Astrocyte (in vitro differentiated cells and primary cell): ENCODE data around the gene VAV2. TPM values are rescaled to one million over a fixed set of nuclear protein-coding genes. Genes with fewer than 3 reads are reported as not detected.

Experiments used
- DNase-seq: peaks from one replicate; pipeline ENCODE4 v3.0.0-alpha.2; 2010; ENCODE audit warnings: low read depth
- FAIRE-seq: peaks from 2 replicates; lab custom pipeline; 2011; peaks lifted over from hg19 to GRCh38; lab: Jason Lieb, UNC
- H2AFZ ChIP-seq: 2 replicates; pipeline ENCODE4 v1.6.0; 2012; ENCODE audit warnings: low read depth, low read length, inconsistent platforms
- H3K27ac ChIP-seq: 2 replicates; pipeline ENCODE4 v1.5.1; 2011; ENCODE audit warnings: low read depth, low read length, inconsistent platforms
- H3K27me3 ChIP-seq: 2 replicates; pipeline ENCODE4 v1.6.0; 2011; ENCODE audit warnings: low read length, inconsistent platforms; ENCODE audit not compliant: insufficient read depth
- H3K36me3 ChIP-seq: 2 replicates; pipeline ENCODE4 v1.5.1; 2011; ENCODE audit warnings: low read length, inconsistent platforms; ENCODE audit not compliant: insufficient read depth
- H3K4me1 ChIP-seq: 2 replicates; pipeline ENCODE4 v1.5.1; 2011; ENCODE audit warnings: low read length, inconsistent platforms; ENCODE audit not compliant: insufficient read depth
- H3K4me2 ChIP-seq: 2 replicates; pipeline ENCODE4 v1.6.0; 2012; ENCODE audit warnings: low read length, inconsistent platforms
- H3K4me3 ChIP-seq: 2 replicates; pipeline ENCODE4 v1.5.1; 2011; ENCODE audit warnings: low read depth, mild to moderate bottlenecking, low read length, inconsistent platforms; ENCODE audit not compliant: insufficient read depth
- H3K79me2 ChIP-seq: 2 replicates; pipeline ENCODE4 v1.6.0; 2012; ENCODE audit warnings: mild to moderate bottlenecking, low read length, inconsistent platforms; ENCODE audit not compliant: insufficient read depth
- H3K9ac ChIP-seq: 2 replicates; pipeline ENCODE4 v1.6.0; 2012; ENCODE audit warnings: mild to moderate bottlenecking, low read length, inconsistent platforms
- H3K9me3 ChIP-seq: 2 replicates; pipeline ENCODE4 v1.5.1; 2012; ENCODE audit warnings: low read depth, mild to moderate bottlenecking, low read length, inconsistent platforms; ENCODE audit not compliant: insufficient read depth
- H4K20me1 ChIP-seq: 2 replicates; pipeline ENCODE4 v1.6.0; 2012; ENCODE audit warnings: low read length, inconsistent platforms; ENCODE audit not compliant: insufficient read depth
- H3K27ac Mint-ChIP-seq: one replicate; pipeline ENCODE4 v1.8.0; 2021; ENCODE audit warnings: mild to moderate bottlenecking, mixed read lengths; ENCODE audit not compliant: unreplicated experiment
- H3K27me3 Mint-ChIP-seq: one replicate; pipeline ENCODE4 v1.8.0; 2021; ENCODE audit warnings: low read depth, mixed read lengths; ENCODE audit not compliant: unreplicated experiment
- H3K36me3 Mint-ChIP-seq: one replicate; pipeline ENCODE4 v1.8.0; 2021; ENCODE audit warnings: low read depth, mixed read lengths; ENCODE audit not compliant: unreplicated experiment
- H3K4me1 Mint-ChIP-seq: one replicate; pipeline ENCODE4 v1.8.0; 2021; ENCODE audit warnings: low read depth, mixed read lengths; ENCODE audit not compliant: unreplicated experiment
- H3K4me3 Mint-ChIP-seq: one replicate; pipeline ENCODE4 v1.8.0; 2021; ENCODE audit warnings: mild to moderate bottlenecking, moderate library complexity, mixed read lengths; ENCODE audit not compliant: unreplicated experiment
- H3K9me3 Mint-ChIP-seq: one replicate; pipeline ENCODE4 v1.8.0; 2021; ENCODE audit warnings: mild to moderate bottlenecking, mixed read lengths; ENCODE audit not compliant: unreplicated experiment
- EZH2 ChIP-seq: IDR thresholded peaks from 2 replicates; pipeline ENCODE4 v1.6.1; 2012; ENCODE audit warnings: mild to moderate bottlenecking, low read length, inconsistent platforms; ENCODE audit not compliant: insufficient read depth
- total RNA-seq: library from RNA; stranded (reverse); gene quantifications from 2 replicates; pipeline ENCODE4 v1.2.1, GENCODE V29; 2021
- TF ChIP-seq, protein P1 (sequence below): IDR thresholded peaks from 2 replicates; pipeline ENCODE4 v1.5.1; 2011; ENCODE audit warnings: low read depth, mild to moderate bottlenecking, inconsistent platforms, low read length, moderate library complexity; ENCODE audit not compliant: insufficient read depth

Gene VAV2
- total RNA-seq, 1 donor from 2014 or later = 36.5 TPM

GRCh38 chr9:133875131-133875530 is 117.0 kb downstream of the VAV2 start:
- peaks cover 31% of the 10 kb centered on the region for H3K4me1 Mint-ChIP-seq
- H2AFZ ChIP-seq = no peak overlapping the region
- peak overlapping the region; percentile 74 for H3K4me2 ChIP-seq
- no peaks in the 10 kb centered on the region for H3K27me3 Mint-ChIP-seq
- H3K27ac ChIP-seq = peak overlapping the region; percentile 98
- H3K9ac ChIP-seq = peak overlapping the region; percentile 88
- H3K36me3 Mint-ChIP-seq = peaks cover 8% of the 10 kb centered on the region
- peaks cover 3% of the 10 kb centered on the region for H4K20me1 ChIP-seq
- H3K9me3 Mint-ChIP-seq = no peaks in the 10 kb centered on the region
- H3K27ac Mint-ChIP-seq = peak overlapping the region; percentile 98
- H3K79me2 ChIP-seq = peaks cover 80% of the 10 kb centered on the region
- H3K4me3 ChIP-seq = no peak overlapping the region
- no peaks in the 10 kb centered on the region for H3K36me3 ChIP-seq
- peaks cover 36% of the 10 kb centered on the region for H3K4me1 ChIP-seq
- DNase-seq = no peak
- no peaks in the 10 kb centered on the region for H3K9me3 ChIP-seq
- FAIRE-seq = no peak
- no peaks in the 10 kb centered on the region for H3K27me3 ChIP-seq
- H3K4me3 Mint-ChIP-seq = no peak overlapping the region
- no peak for TF ChIP-seq EZH2
- TF ChIP-seq, protein P1, sequence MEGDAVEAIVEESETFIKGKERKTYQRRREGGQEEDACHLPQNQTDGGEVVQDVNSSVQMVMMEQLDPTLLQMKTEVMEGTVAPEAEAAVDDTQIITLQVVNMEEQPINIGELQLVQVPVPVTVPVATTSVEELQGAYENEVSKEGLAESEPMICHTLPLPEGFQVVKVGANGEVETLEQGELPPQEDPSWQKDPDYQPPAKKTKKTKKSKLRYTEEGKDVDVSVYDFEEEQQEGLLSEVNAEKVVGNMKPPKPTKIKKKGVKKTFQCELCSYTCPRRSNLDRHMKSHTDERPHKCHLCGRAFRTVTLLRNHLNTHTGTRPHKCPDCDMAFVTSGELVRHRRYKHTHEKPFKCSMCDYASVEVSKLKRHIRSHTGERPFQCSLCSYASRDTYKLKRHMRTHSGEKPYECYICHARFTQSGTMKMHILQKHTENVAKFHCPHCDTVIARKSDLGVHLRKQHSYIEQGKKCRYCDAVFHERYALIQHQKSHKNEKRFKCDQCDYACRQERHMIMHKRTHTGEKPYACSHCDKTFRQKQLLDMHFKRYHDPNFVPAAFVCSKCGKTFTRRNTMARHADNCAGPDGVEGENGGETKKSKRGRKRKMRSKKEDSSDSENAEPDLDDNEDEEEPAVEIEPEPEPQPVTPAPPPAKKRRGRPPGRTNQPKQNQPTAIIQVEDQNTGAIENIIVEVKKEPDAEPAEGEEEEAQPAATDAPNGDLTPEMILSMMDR = no peak

GRCh38 chr9:133874659-133875058 is 117.5 kb downstream of the VAV2 start:
- Histone ChIP-seq H3K4me1 (peaks cover 38% of the 10 kb centered on the region), H3K9ac (peak overlapping the region; percentile 88), H3K4me3 (no peak overlapping the region), H3K79me2 (peaks cover 80% of the 10 kb centered on the region), H3K4me2 (peak overlapping the region; percentile 74), H3K36me3 (no peaks in the 10 kb centered on the region), H3K27me3 (no peaks in the 10 kb centered on the region), H3K9me3 (no peaks in the 10 kb centered on the region), H4K20me1 (peaks cover 5% of the 10 kb centered on the region), H3K27ac (peak overlapping the region; percentile 98), H2AFZ (no peak overlapping the region)
- Mint-ChIP-seq H3K27ac (peak overlapping the region; percentile 98), H3K4me1 (peaks cover 32% of the 10 kb centered on the region), H3K36me3 (peaks cover 10% of the 10 kb centered on the region), H3K27me3 (no peaks in the 10 kb centered on the region), H3K4me3 (peak overlapping the region; percentile 47), H3K9me3 (no peaks in the 10 kb centered on the region)
- FAIRE-seq (no peak), DNase-seq (no peak)
- TF ChIP-seq EZH2 = no peak
- TF ChIP-seq, protein P1 = no peak

- no peaks in the 10 kb centered on the region for H3K27me3 ChIP-seq
- peak overlapping the region; percentile 47 for H3K4me3 Mint-ChIP-seq
- H3K4me1 ChIP-seq = peaks cover 38% of the 10 kb centered on the region
- no peaks in the 10 kb centered on the region for H3K9me3 Mint-ChIP-seq
- peaks cover 80% of the 10 kb centered on the region for H3K79me2 ChIP-seq
- H3K9ac ChIP-seq = peak overlapping the region; percentile 88
- no peak overlapping the region for H2AFZ ChIP-seq
- H3K9me3 ChIP-seq = no peaks in the 10 kb centered on the region
- H3K4me3 ChIP-seq = no peak overlapping the region
- peaks cover 32% of the 10 kb centered on the region for H3K4me1 Mint-ChIP-seq
- H3K27ac Mint-ChIP-seq = peak overlapping the region; percentile 98
- H3K27ac ChIP-seq = peak overlapping the region; percentile 98
- TF ChIP-seq, protein P1 = no peak
- no peak for TF ChIP-seq EZH2
- H4K20me1 ChIP-seq = peaks cover 5% of the 10 kb centered on the region
- peaks cover 8% of the 10 kb centered on the region for H3K36me3 Mint-ChIP-seq
- peak; percentile 92 for DNase-seq
- H3K36me3 ChIP-seq = no peaks in the 10 kb centered on the region
- H3K4me2 ChIP-seq = peak overlapping the region; percentile 74
- no peak for FAIRE-seq
- no peaks in the 10 kb centered on the region for H3K27me3 Mint-ChIP-seq
These were observed 118.0 kb downstream of the VAV2 start for GRCh38 chr9:133874060-133874657.
